T-helper 9 cell (primary cell): ENCODE results near the gene FAM76B.

Experiments used
- DNase-seq: peaks from one replicate; pipeline ENCODE4 v3.0.0-alpha.2; 2020

Gene FAM76B

DNA sequence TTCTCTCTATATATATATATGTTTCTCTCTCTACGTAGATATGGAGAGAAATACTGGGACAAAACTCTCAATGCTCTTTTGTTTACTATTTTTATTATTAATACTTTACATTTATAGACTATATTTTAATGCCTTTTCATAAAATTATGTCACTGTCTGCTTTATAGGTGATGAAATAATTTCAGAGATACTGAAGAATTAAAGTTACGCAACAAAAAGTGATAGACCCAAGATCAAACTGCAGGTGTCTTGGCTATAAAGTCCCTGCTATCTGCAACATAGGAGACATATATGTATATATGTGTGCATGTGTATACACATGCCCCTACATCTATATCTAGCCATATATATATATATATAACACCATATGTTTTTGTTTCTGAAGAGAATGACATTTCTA is 60.8 kb downstream of the FAM76B start:
- DNase-seq, result no peak

DNA sequence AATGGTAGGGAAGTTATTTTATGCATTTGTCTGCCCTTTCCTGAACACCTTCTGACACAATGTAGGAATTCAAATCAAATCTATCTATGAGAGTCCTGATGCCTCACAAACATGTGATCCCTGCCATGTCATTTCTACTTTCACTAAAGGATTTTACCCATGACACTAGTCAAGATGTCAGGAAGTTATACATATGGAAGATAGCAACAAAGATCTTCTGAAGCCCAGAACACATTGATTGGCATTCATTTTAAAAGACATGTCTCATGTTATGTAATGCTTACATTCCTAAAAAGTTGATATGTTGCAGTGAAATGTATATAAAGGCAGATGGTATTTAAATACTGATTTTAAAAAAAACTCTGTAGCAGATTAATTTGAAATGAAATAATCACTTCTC is 61.5 kb downstream of the FAM76B start:
- no peak for DNase-seq

GRCh38 chr11:95727620-95728019 is 62.0 kb downstream of the FAM76B start:
- no peak for DNase-seq

DNA sequence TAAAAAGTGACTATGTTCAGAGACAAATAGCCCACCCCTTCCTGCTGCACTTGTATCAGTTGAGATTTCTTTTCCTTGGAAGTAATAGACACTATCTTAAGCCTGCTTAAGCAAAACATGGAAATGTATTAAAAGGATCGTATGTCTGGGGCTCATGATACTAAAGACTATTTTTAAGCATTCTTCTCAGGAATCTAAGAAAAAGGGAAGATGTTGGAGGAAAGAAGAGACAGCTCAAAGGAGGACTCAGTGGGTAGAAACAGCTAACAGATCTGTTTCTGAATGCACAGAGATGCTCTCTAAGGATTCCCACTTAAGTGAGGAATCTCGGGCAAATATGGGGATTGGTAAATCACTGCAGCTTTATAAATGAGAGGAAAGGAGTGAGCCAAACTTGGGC is 62.5 kb downstream of the FAM76B start:
- no peak for DNase-seq

GRCh38 chr11:95725196-95725595 is 64.4 kb downstream of the FAM76B start:
- DNase-seq, result no peak

- DNase-seq, result no peak
Observed at GRCh38 chr11:95723361-95723942, 66.1 kb downstream of the FAM76B start.

GRCh38 chr11:95720195-95720594 is 69.4 kb downstream of the FAM76B start:
- no peak for DNase-seq
